Activated CD4-positive, alpha-beta T cell treated with anti-CD3 and anti-CD28 coated beads, Interleukin-2, amount 50 U/mL, for 1 hour (primary cell): ENCODE measurements around the gene PPP1R13L.
"Not testable (repeated sequence)": the region's sequence is repeated elsewhere in the genome, so short reads cannot be mapped to it uniquely, and the experiment has no call there.

Experiments used
- DNase-seq: peaks from one replicate; pipeline ENCODE4 v3.0.0-alpha.2; 2020

The PPP1R13L gene, protein sequence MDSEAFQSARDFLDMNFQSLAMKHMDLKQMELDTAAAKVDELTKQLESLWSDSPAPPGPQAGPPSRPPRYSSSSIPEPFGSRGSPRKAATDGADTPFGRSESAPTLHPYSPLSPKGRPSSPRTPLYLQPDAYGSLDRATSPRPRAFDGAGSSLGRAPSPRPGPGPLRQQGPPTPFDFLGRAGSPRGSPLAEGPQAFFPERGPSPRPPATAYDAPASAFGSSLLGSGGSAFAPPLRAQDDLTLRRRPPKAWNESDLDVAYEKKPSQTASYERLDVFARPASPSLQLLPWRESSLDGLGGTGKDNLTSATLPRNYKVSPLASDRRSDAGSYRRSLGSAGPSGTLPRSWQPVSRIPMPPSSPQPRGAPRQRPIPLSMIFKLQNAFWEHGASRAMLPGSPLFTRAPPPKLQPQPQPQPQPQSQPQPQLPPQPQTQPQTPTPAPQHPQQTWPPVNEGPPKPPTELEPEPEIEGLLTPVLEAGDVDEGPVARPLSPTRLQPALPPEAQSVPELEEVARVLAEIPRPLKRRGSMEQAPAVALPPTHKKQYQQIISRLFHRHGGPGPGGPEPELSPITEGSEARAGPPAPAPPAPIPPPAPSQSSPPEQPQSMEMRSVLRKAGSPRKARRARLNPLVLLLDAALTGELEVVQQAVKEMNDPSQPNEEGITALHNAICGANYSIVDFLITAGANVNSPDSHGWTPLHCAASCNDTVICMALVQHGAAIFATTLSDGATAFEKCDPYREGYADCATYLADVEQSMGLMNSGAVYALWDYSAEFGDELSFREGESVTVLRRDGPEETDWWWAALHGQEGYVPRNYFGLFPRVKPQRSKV

DNA sequence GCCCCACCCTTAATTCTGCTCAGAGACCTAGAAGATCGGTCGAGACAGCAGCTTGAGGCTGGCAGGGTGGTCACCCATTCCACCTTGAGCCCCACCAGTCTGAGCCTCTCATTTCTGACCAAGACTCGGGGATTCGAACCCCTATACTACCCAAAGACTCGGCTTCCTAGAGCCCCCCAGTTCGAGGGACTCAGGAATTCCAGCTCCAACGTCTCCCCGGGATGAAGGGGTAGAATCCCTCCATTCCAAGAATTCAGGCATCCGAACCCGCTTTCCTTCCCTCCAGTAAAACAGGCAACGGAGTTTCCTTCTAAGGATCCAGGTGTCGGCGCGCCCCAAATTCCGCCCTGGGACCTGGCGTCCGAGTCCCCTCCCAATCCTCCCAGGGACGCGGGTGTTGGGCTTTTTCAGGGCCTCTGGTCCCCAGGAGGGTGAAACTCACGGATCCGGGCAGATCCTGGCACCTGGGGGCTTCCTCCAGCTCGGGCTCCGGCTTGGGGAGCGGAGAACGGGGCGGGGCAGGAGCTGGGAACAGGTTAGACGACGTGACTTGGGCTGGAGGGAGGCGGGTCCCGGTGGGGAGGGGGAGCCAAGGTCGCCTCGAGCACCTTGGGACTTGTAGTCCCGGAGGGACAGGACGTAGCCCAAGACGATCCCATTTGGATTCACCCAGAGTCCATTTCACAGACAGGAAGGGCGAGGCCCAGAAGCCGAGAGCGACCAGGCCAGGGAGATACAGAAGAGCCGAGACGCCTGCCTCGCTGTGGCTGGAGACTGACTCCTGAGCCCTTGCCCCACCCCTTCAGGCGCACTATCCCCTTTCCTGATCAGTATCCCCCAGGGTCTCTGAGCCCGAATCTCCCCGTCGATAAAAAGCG lies at the start of gene PPP1R13L:
Gene PPP1R13L (minus strand): TSS at position 513 of the 878 bp plus-strand sequence. CDS start 6,751 bp downstream, outside the sequence.
- DNase-seq: peak; percentile 42

DNA sequence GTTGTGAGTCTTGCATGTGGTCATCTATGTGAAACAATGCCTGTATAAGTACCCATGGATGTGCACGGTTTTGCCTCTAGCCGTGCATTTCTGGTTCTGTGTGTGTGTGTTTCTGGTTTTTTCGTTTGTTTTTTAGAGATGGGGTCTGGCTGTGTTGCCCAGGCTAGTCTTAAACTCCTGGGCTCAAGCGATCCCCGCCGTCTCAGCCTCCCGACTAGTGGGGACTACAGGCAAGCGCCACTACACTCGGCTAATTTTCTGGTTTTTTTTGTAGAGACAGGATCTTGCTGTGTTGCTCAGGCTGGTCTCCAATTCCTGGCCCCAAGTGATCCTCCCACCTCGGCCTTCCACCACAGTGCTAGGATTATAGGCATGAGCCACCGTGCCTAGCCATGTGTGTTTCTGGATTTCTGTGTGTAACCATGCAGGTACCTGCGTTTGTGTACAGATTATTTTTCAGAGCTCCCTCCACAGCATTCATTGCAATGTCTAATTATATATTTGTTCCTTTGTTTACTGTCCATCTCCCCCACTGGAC lies 47.0 kb upstream of the PPP1R13L start:
- DNase-seq: no peak

DNA sequence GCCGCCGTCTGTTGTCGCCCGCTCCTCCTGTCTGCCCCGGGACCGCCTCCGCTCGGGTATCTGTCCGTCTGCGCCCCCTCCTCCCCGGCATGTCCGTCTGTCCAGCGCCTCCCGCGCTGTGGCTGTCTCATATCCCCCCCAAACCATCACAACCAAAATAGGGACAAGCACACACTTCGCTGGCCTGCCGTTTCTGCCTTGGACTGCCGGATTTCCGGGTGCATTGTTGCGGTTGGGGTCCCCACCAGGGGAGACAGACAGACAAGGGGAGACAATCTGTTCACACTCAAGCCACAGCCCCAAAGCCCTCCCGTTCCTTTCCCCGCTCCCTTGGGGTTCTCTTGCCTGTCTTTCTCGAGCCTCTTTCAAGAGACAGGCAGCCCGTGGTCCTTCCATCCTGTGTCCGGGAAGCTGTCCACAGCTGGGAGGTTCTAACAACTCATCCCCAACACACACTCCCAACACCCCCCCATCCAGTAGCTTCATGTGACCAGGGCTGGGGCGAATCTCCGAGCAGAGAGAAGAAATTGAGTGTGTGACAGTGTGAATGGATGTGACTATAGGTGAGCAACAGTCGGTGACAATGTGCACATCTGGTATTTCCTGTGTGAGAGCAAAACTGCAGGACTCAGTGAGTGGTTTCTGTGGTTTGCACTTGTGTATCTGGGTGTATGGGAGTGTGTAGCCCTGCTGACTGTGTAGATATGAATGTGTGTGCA lies 46.4 kb upstream of the PPP1R13L start:
- DNase-seq: peak; percentile 50

DNA sequence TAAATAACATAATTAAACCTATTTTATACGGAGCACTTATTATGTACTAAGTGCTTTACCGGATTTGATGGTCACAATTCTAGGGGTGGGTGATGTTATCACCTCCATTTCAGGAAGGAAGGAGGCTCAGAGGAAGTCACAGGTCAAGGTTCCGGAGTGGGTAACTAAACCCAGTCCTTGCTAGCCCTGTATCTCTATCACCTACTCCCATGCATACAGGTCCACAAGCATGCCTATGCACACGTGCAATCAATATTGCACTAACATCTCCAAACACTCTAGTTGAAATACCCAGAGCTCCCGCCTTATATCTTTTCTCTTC lies 45.1 kb upstream of the PPP1R13L start:
- no peak for DNase-seq

DNA sequence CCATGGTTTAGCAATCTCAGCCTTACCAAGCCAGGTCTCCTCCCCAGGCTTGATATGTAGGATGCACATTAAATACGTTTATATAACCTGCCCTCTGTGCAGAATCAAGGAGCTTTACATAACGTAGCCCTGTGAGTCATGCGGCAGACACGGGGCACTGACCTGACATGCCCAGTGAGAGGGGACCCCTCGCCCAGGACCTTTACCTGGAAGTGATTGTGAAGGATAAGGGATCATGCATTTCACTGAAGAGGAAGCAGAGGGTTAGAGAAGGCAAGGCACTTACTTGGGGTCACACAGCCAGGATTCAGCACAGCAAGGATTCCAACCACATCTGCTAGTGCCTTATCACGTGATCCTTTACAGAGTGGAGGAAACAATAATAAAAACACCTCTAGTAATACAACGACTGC lies 44.0 kb upstream of the PPP1R13L start:
- DNase-seq: no peak

DNA sequence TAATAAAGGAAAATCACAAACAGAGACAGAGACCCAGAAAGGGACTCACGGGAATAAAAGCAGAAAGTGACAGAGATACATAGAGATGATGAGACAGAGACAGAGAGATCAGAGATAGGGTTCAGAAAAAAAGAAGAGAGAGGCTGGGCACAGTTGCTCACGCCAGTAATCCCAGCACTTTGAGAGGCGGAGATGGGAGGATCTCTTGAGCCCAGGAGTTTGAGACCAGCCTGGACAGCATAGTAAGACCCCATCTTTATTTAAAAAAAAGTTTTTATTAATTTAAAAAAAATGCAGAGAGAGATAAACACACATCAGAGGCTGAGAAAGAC lies 43.5 kb upstream of the PPP1R13L start:
- DNase-seq: no peak

- no peak for DNase-seq
Observed at GRCh38 chr19:45446944-45447343, 42.1 kb upstream of the PPP1R13L start.

GRCh38 chr19:45446295-45446694 lies 41.4 kb upstream of the PPP1R13L start:
- no peak for DNase-seq

- no peak for DNase-seq
Observed at GRCh38 chr19:45445139-45445538, 40.3 kb upstream of the PPP1R13L start.

GRCh38 chr19:45444318-45445041 lies 39.6 kb upstream of the PPP1R13L start:
- peak; percentile 79 for DNase-seq

DNA sequence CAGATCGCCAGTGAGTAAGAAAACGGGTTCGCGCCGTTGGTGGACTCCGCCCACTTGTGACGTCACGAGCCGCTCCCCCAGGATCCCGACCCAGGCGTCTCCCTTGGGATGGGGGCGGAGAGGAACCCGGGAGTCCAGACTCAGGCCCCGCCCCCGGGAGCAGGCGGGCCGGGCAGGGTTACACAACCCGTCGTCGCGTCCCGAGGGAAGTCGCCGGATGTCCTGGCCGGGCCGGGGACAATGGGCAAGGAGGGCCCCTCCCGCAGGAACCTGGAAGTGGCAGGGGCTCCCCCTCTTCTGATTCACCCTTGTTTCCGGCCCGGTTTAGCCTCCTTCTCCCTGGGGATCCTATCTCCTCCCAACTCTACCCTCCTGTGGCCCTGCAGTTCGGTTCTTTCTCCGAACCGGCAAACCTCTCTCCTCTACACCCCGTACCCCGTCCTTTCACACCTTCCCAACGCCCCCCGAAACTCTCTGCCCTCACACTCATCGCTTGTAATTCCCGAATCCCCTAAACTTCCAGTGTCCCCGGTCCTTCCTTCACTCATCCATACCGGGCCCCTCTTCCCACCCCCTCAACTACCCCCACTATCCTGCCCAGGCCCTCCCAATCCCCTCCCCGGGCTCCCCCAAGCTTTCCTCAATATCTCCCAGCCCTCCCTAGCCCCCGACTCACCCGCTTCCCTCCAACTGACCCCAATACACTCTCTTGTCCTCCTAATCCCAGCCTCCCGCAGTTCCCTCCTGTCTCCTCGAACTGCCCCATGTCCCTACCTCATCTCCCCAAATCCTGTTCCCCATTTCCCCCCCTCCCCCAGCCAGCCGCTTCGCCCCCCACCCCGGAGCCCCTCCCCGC lies 38.8 kb upstream of the PPP1R13L start:
- DNase-seq: peak; percentile 43

DNA sequence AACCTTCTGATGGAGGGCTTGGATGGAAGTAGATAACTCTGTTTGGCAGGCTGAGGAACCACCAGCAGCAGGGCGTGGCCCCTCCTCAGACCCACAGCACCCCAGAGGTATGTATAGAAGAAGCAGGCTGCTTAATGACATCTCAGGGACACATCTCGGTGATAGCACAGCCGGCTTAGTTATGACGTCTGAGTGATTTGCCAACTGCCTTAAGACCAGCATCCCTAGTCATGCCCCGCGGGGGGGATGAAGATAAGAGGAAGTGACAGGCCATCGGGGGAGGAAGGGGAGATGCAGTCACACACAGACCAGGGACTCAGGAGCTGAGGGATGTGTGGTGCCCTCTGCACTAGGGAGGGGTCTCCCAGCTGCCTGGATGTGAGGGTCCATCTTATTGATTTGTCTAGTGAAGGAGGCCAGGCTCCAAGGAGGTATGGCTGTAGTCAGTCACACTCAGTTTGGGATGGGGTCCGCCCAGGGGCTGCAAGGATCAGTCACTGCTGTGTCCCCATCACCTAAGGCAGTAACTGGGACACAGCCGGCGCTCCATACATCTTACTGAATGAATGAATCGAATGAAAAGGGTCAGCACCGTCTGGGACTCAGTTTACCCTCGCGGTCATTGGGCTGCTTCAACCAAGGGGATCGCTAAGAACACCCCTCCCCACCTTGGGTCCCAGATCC lies 38.1 kb upstream of the PPP1R13L start:
- peak; percentile 39 for DNase-seq

- no peak for DNase-seq
Observed at GRCh38 chr19:45442408-45442777, 37.5 kb upstream of the PPP1R13L start.

- DNase-seq: no peak
Observed at GRCh38 chr19:45440873-45441654, 36.2 kb upstream of the PPP1R13L start.

DNA sequence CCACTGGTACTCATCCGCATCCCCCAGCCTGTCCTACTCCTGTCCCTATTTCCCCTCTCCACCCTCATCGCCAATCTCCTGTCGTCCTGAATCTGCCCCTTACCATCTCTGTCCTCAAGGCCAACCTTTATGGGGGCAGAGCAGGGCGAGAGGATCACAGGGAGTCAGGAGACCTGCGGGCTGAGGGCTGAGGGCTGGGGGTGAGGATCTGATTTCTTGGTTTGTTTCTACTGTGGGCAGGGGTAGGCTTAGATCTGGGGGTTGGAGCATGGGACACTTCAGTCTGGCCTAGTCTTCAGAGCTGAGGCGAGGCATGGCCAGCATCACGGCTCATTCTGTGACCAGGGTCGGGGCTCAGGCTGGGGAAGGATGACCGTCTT lies 35.4 kb upstream of the PPP1R13L start:
- DNase-seq: no peak

DNA sequence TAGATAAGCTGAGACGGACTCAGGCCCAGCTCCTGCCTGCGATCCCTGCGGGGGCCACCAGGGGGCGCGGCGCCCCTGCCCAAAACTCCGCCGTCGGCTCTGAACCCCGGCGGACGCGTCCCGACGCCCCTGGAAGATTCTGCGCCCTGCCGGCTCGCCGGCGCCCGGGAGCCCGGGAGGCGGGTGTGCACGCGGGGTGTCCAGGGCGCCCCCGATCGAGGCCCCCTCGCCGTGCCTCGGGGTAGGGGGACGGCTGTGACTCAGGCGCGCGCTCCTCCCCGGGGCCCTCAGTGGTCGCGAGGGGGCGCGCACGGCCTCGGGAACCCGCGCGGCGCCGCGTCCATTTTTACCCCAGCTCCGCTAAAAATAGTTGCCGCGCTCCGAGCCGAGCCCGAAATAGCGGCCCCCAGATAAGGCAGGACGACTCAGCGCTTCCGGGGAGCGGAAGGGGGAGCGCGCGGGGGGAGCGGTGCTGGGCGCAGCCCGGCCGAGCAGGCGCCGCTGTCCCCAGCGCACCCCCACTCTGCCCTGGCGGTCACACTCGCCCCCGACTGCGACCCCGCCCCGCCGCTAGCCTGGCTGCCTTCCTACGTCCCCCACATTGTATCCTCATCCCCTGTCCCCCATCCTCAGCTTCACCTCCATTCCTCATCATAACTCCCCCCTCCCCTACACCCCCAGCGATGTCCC lies 34.8 kb upstream of the PPP1R13L start:
- peak; percentile 80 for DNase-seq

DNA sequence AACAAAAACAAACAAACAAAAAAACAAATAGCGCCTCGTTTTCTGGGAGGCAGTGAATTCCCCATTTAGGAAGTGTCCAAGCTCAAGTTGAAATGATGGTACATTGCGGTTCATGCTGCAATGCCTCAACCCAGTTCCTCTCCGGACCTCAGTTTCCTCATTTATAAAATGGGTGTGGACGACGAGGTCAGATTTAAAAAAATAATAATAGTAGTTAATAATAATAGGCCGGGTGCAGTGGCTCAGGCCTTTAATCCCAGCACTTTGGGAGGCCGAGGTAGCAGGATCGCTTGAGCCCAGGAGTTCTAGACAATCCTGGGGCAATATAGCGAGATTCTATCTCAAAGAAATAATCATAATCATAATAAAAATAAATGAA lies 34.3 kb upstream of the PPP1R13L start:
- no peak for DNase-seq

GRCh38 chr19:45437328-45437727 lies 32.5 kb upstream of the PPP1R13L start:
- DNase-seq: no peak

DNA sequence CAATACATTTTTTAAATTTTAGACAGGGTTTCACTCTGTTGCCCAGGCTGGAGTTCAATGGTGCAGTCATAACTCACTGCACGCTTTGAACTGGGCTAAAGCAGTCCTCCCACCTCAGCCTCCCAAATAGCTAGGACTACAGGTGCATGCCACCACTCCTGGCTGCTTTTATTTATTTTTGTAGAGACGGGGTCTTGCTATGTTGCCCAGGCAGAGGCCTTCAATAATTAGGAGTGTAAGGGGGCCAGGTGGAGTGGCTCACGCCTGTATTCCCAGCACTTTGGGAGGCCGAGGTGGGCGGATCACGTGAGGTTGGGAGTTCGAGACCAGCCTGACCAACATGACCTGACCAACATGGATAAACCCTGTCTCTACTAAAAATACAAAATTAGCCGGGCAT lies 27.7 kb upstream of the PPP1R13L start:
- DNase-seq: not testable (repeated sequence)
